ENCODE measurements around the gene LAMA3. TPM values are rescaled to one million over a fixed set of nuclear protein-coding genes. Genes with fewer than 3 reads are reported as not detected.

The LAMA3 gene
- total RNA-seq, 1 donor from 2014 or later, result 106 TPM

GRCh38 chr18:23669804-23670405 is 19.3 kb upstream of the LAMA3 start:
- Histone ChIP-seq H3K27me3 (no peaks in the 10 kb centered on the region), H3K9me3 (no peaks in the 10 kb centered on the region), H3K27ac (no peak overlapping the region), H3K4me1 (peaks cover 8% of the 10 kb centered on the region), H3K4me3 (no peak overlapping the region), H3K36me3 (no peaks in the 10 kb centered on the region)
- DNase-seq (ENCODE audit: extremely low spot score in 2 of 2), result no peak
- intact Hi-C loops (cut with DNase I), result no loop called here
- TF ChIP-seq POLR2A (IDR thresholded peaks at IDR 0.05) (no peak), POLR2AphosphoS5 (IDR thresholded peaks at IDR 0.05; ENCODE audit: insufficient read depth in 1 of 2, low read depth in 1 of 2) (no peak), CTCF (IDR thresholded peaks at IDR 0.05) (no peak)

- H3K27me3 ChIP-seq, result no peaks in the 10 kb centered on the region
- no peak for TF ChIP-seq CTCF (IDR thresholded peaks at IDR 0.05)
- no peak for TF ChIP-seq POLR2AphosphoS5 (IDR thresholded peaks at IDR 0.05; ENCODE audit: insufficient read depth in 1 of 2, low read depth in 1 of 2)
- no peak for TF ChIP-seq POLR2A (IDR thresholded peaks at IDR 0.05)
- no peaks in the 10 kb centered on the region for H3K36me3 ChIP-seq
- no peak for DNase-seq (ENCODE audit: extremely low spot score in 2 of 2)
- H3K4me1 ChIP-seq, result peaks cover 8% of the 10 kb centered on the region
- H3K27ac ChIP-seq, result no peak overlapping the region
- H3K9me3 ChIP-seq, result no peaks in the 10 kb centered on the region
- intact Hi-C loops (cut with DNase I), result no loop called here
- no peak overlapping the region for H3K4me3 ChIP-seq
These were observed 17.7 kb upstream of the LAMA3 start for GRCh38 chr18:23671564-23671963.

GRCh38 chr18:23673725-23674124 is 15.5 kb upstream of the LAMA3 start:
- DNase-seq (ENCODE audit: extremely low spot score in 2 of 2), result no peak
- H3K27me3 ChIP-seq, result no peaks in the 10 kb centered on the region

GRCh38 chr18:23675236-23675635 is 14.0 kb upstream of the LAMA3 start:
- no peak overlapping the region for H3K27ac ChIP-seq
- H3K9me3 ChIP-seq, result no peaks in the 10 kb centered on the region
- DNase-seq (ENCODE audit: extremely low spot score in 2 of 2), result no peak
- H3K36me3 ChIP-seq, result no peaks in the 10 kb centered on the region
- no peak overlapping the region for H3K4me3 ChIP-seq
- intact Hi-C loops (cut with DNase I), result no loop called here
- no peaks in the 10 kb centered on the region for H3K4me1 ChIP-seq
- no peaks in the 10 kb centered on the region for H3K27me3 ChIP-seq
- TF ChIP-seq POLR2A (IDR thresholded peaks at IDR 0.05) (no peak), CTCF (IDR thresholded peaks at IDR 0.05) (no peak), POLR2AphosphoS5 (IDR thresholded peaks at IDR 0.05; ENCODE audit: insufficient read depth in 1 of 2, low read depth in 1 of 2) (no peak)

More at GRCh38 chr18:23673725-23674124, 15.5 kb upstream of the LAMA3 start:
- Histone ChIP-seq H3K4me3 (no peak overlapping the region), H3K27ac (no peak overlapping the region), H3K9me3 (no peaks in the 10 kb centered on the region), H3K36me3 (no peaks in the 10 kb centered on the region), H3K4me1 (peaks cover under 1% of the 10 kb centered on the region)
- intact Hi-C loops (cut with DNase I), result no loop called here
- TF ChIP-seq POLR2AphosphoS5 (IDR thresholded peaks at IDR 0.05; ENCODE audit: insufficient read depth in 1 of 2, low read depth in 1 of 2) (no peak), CTCF (IDR thresholded peaks at IDR 0.05) (no peak), POLR2A (IDR thresholded peaks at IDR 0.05) (no peak)

- Histone ChIP-seq H3K4me3 (no peak overlapping the region), H3K9me3 (no peaks in the 10 kb centered on the region), H3K27me3 (no peaks in the 10 kb centered on the region), H3K27ac (no peak overlapping the region), H3K4me1 (no peaks in the 10 kb centered on the region), H3K36me3 (no peaks in the 10 kb centered on the region)
- DNase-seq (ENCODE audit: extremely low spot score in 2 of 2), result no peak
- TF ChIP-seq POLR2A (IDR thresholded peaks at IDR 0.05) (no peak), CTCF (IDR thresholded peaks at IDR 0.05) (no peak), POLR2AphosphoS5 (IDR thresholded peaks at IDR 0.05; ENCODE audit: insufficient read depth in 1 of 2, low read depth in 1 of 2) (no peak)
- intact Hi-C loops (cut with DNase I), result no loop called here
These were observed 13.4 kb upstream of the LAMA3 start for GRCh38 chr18:23675896-23676295.
